Measurements from ENCODE around the gene TIPARP.

The TIPARP gene

GRCh38 chr3:156674046-156674910 lies at the start of gene TIPARP:
TIPARP (plus strand) TSS chr3:156674590; CDS start chr3:156677698, 3,108 bp downstream.
- Mint-ChIP-seq H3K36me3 (peaks cover 12% of the 10 kb centered on the region), H3K27me3 (no peaks in the 10 kb centered on the region), H3K27ac (peak within 1 kb of the TSS; percentile 97), H3K4me1 (peaks cover 41% of the 10 kb centered on the region), H3K4me3 (peak within 1 kb of the TSS; percentile 95), H3K9me3 (no peaks in the 10 kb centered on the region)

- Mint-ChIP-seq H3K27me3 (no peaks in the 10 kb centered on the region), H3K4me3 (no peak overlapping the region), H3K27ac (no peak overlapping the region), H3K4me1 (no peaks in the 10 kb centered on the region), H3K9me3 (no peaks in the 10 kb centered on the region), H3K36me3 (no peaks in the 10 kb centered on the region)
Observed at GRCh38 chr3:156626104-156626503, 48.3 kb upstream of the TIPARP start.

GRCh38 chr3:156627946-156628569 lies 46.3 kb upstream of the TIPARP start:
- H3K9me3 Mint-ChIP-seq: no peaks in the 10 kb centered on the region
- H3K27me3 Mint-ChIP-seq: no peaks in the 10 kb centered on the region
- H3K27ac Mint-ChIP-seq: no peak overlapping the region
- no peaks in the 10 kb centered on the region for H3K36me3 Mint-ChIP-seq
- no peaks in the 10 kb centered on the region for H3K4me1 Mint-ChIP-seq
- no peak overlapping the region for H3K4me3 Mint-ChIP-seq

- no peaks in the 10 kb centered on the region for H3K4me1 Mint-ChIP-seq
- no peaks in the 10 kb centered on the region for H3K36me3 Mint-ChIP-seq
- H3K4me3 Mint-ChIP-seq: no peak overlapping the region
- no peaks in the 10 kb centered on the region for H3K27me3 Mint-ChIP-seq
- no peaks in the 10 kb centered on the region for H3K9me3 Mint-ChIP-seq
- H3K27ac Mint-ChIP-seq: no peak overlapping the region
Observed at GRCh38 chr3:156628836-156629618, 45.4 kb upstream of the TIPARP start.

- no peaks in the 10 kb centered on the region for H3K36me3 Mint-ChIP-seq
- no peaks in the 10 kb centered on the region for H3K9me3 Mint-ChIP-seq
- no peak overlapping the region for H3K27ac Mint-ChIP-seq
- no peaks in the 10 kb centered on the region for H3K27me3 Mint-ChIP-seq
- H3K4me3 Mint-ChIP-seq: no peak overlapping the region
- H3K4me1 Mint-ChIP-seq: no peaks in the 10 kb centered on the region
Observed at GRCh38 chr3:156630081-156630772, 44.2 kb upstream of the TIPARP start.

- Mint-ChIP-seq H3K27me3 (no peaks in the 10 kb centered on the region), H3K4me1 (no peaks in the 10 kb centered on the region), H3K27ac (no peak overlapping the region), H3K9me3 (no peaks in the 10 kb centered on the region), H3K4me3 (no peak overlapping the region), H3K36me3 (no peaks in the 10 kb centered on the region)
Observed at GRCh38 chr3:156630773-156631093, 43.7 kb upstream of the TIPARP start.

GRCh38 chr3:156631323-156631722 lies 43.1 kb upstream of the TIPARP start:
- no peaks in the 10 kb centered on the region for H3K9me3 Mint-ChIP-seq
- H3K4me1 Mint-ChIP-seq: no peaks in the 10 kb centered on the region
- no peaks in the 10 kb centered on the region for H3K36me3 Mint-ChIP-seq
- no peaks in the 10 kb centered on the region for H3K27me3 Mint-ChIP-seq
- H3K27ac Mint-ChIP-seq: no peak overlapping the region
- no peak overlapping the region for H3K4me3 Mint-ChIP-seq

GRCh38 chr3:156632601-156633000 lies 41.8 kb upstream of the TIPARP start:
- Mint-ChIP-seq H3K27me3 (no peaks in the 10 kb centered on the region), H3K4me1 (no peaks in the 10 kb centered on the region), H3K36me3 (no peaks in the 10 kb centered on the region)

GRCh38 chr3:156633335-156633734 lies 41.1 kb upstream of the TIPARP start:
- Mint-ChIP-seq H3K27me3 (no peaks in the 10 kb centered on the region), H3K4me3 (no peak overlapping the region), H3K4me1 (no peaks in the 10 kb centered on the region), H3K27ac (no peak overlapping the region), H3K36me3 (no peaks in the 10 kb centered on the region), H3K9me3 (no peaks in the 10 kb centered on the region)

More at GRCh38 chr3:156632601-156633000, 41.8 kb upstream of the TIPARP start:
- Mint-ChIP-seq H3K9me3 (no peaks in the 10 kb centered on the region), H3K27ac (no peak overlapping the region), H3K4me3 (no peak overlapping the region)

GRCh38 chr3:156635034-156635433 lies 39.4 kb upstream of the TIPARP start:
- no peak overlapping the region for H3K27ac Mint-ChIP-seq

GRCh38 chr3:156635973-156636372 lies 38.4 kb upstream of the TIPARP start:
- H3K4me1 Mint-ChIP-seq: no peaks in the 10 kb centered on the region
- H3K27me3 Mint-ChIP-seq: no peaks in the 10 kb centered on the region
- H3K36me3 Mint-ChIP-seq: no peaks in the 10 kb centered on the region
- H3K9me3 Mint-ChIP-seq: no peaks in the 10 kb centered on the region
- H3K27ac Mint-ChIP-seq: no peak overlapping the region
- H3K4me3 Mint-ChIP-seq: no peak overlapping the region

More at GRCh38 chr3:156635034-156635433, 39.4 kb upstream of the TIPARP start:
- H3K9me3 Mint-ChIP-seq: no peaks in the 10 kb centered on the region
- no peaks in the 10 kb centered on the region for H3K36me3 Mint-ChIP-seq
- no peaks in the 10 kb centered on the region for H3K4me1 Mint-ChIP-seq
- H3K4me3 Mint-ChIP-seq: no peak overlapping the region
- H3K27me3 Mint-ChIP-seq: no peaks in the 10 kb centered on the region

- Mint-ChIP-seq H3K4me1 (no peaks in the 10 kb centered on the region), H3K4me3 (no peak overlapping the region), H3K9me3 (no peaks in the 10 kb centered on the region), H3K27ac (no peak overlapping the region), H3K27me3 (no peaks in the 10 kb centered on the region), H3K36me3 (no peaks in the 10 kb centered on the region)
Observed at GRCh38 chr3:156637480-156638022, 36.8 kb upstream of the TIPARP start.

- no peaks in the 10 kb centered on the region for H3K9me3 Mint-ChIP-seq
- no peak overlapping the region for H3K27ac Mint-ChIP-seq
- H3K4me1 Mint-ChIP-seq: no peaks in the 10 kb centered on the region
- H3K36me3 Mint-ChIP-seq: no peaks in the 10 kb centered on the region
- H3K27me3 Mint-ChIP-seq: no peaks in the 10 kb centered on the region
- H3K4me3 Mint-ChIP-seq: no peak overlapping the region
Observed at GRCh38 chr3:156638271-156638670, 36.1 kb upstream of the TIPARP start.

GRCh38 chr3:156639414-156640023 lies 34.9 kb upstream of the TIPARP start:
- Mint-ChIP-seq H3K4me3 (no peak overlapping the region), H3K4me1 (peaks cover 9% of the 10 kb centered on the region), H3K36me3 (no peaks in the 10 kb centered on the region), H3K27ac (no peak overlapping the region), H3K27me3 (no peaks in the 10 kb centered on the region), H3K9me3 (no peaks in the 10 kb centered on the region)

- peaks cover 9% of the 10 kb centered on the region for H3K4me1 Mint-ChIP-seq
- H3K36me3 Mint-ChIP-seq: no peaks in the 10 kb centered on the region
- H3K27ac Mint-ChIP-seq: no peak overlapping the region
- no peak overlapping the region for H3K4me3 Mint-ChIP-seq
- no peaks in the 10 kb centered on the region for H3K9me3 Mint-ChIP-seq
- peaks cover 5% of the 10 kb centered on the region for H3K27me3 Mint-ChIP-seq
Observed at GRCh38 chr3:156641618-156641975, 32.8 kb upstream of the TIPARP start.
